ENCODE results near the gene TNFAIP3.

DNA sequence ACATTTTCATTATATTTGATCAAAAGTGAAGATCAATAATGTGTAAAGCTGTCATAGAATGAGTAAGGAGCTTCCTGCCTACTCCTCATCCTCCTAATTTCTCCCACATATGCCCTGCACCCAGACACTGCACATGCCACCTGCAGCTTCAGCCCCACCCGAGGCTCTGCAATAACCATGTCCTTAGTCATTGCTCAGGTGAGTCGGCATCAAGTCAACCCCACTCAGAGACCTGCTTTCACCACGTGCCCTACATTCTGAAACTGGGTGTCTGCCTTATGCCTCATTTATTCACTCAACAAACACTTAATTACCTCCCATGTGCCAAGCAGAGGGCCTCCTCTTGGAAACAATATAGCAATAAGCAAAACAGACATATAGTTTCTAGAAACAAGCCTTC, 15.4 kb upstream of the TNFAIP3 start:
- TF ChIP-seq POLR2AphosphoS5 (IDR thresholded peaks at IDR 0.05; ENCODE audit: low read depth, low read length) (no peak), TAF1 (IDR thresholded peaks at IDR 0.05; ENCODE audit: borderline replicate concordance, insufficient read depth, low read length) (no peak), SIN3A (IDR thresholded peaks at IDR 0.05; ENCODE audit: borderline replicate concordance, insufficient read depth, low read length) (no peak)
